Activated naive CD8-positive, alpha-beta T cell treated with anti-CD3 and anti-CD28 coated beads, Interleukin-2, amount 10 ng/mL, durations not matched to agents 7 days and 5 days (primary cell): ENCODE data around the gene XRCC1. TPM values are rescaled to one million over a fixed set of nuclear protein-coding genes. Genes with fewer than 3 reads are reported as not detected.
"Not testable (repeated sequence)": the region's sequence is repeated elsewhere in the genome, so short reads cannot be mapped to it uniquely, and the experiment has no call there.

Source experiments
- ATAC-seq: fragments of 150-1000 bp; cut with Tn5 transposase; one replicate; pipeline ENCODE4 v1.10.0; 2021; ENCODE audit warnings: low read depth, moderate library complexity
- POLR2A ChIA-PET: fragments of 350-600 bp; sonication (Branson Sonifier 250); formaldehyde crosslinking; loops from one replicate; lab custom pipeline; 2021; ENCODE audit warnings: antibody characterized with exemption; lab: Charles Lee
- DNase-seq: peaks from one replicate; pipeline ENCODE4 v3.0.0; 2021
- H3K27ac Mint-ChIP-seq: one replicate; pipeline ENCODE4 v1.8.0; 2022; ENCODE audit warnings: mild to moderate bottlenecking, mixed read lengths
- H3K27me3 Mint-ChIP-seq: one replicate; pipeline ENCODE4 v1.8.0; 2022; ENCODE audit warnings: mild to moderate bottlenecking, moderate library complexity, mixed read lengths
- H3K36me3 Mint-ChIP-seq: one replicate; pipeline ENCODE4 v1.8.0; 2021; ENCODE audit warnings: mild to moderate bottlenecking, mixed read lengths
- H3K4me1 Mint-ChIP-seq: one replicate; pipeline ENCODE4 v1.8.0; 2021; ENCODE audit warnings: mixed read lengths
- H3K4me3 Mint-ChIP-seq: one replicate; pipeline ENCODE4 v1.8.0; 2022; ENCODE audit warnings: mild to moderate bottlenecking, moderate library complexity, mixed read lengths
- H3K9me3 Mint-ChIP-seq: one replicate; pipeline ENCODE4 v1.8.0; 2021; ENCODE audit warnings: mixed read lengths
- total RNA-seq, 2 experiments: library from RNA; stranded (reverse); gene quantifications; one replicate each; pipeline ENCODE4 v1.2.3, GENCODE V29; 2021

The XRCC1 gene
- total RNA-seq, 2 experiments from 2014 or later: 40.0 to 43.2 TPM

GRCh38 chr19:43525836-43526771 lies 49.2 kb downstream of the XRCC1 start:
- H3K27ac Mint-ChIP-seq: peak overlapping the region; percentile 82
- POLR2A ChIA-PET: interaction anchor here (1.0 to 2.9 kb wide), 9 partner anchors 9 to 87 kb away, joined by 3 to 25 read pairs (median 7); partner anchors contain the start of genes IRGQ, PHLDB3 and ZNF576
- peaks cover 18% of the 10 kb centered on the region for H3K4me1 Mint-ChIP-seq

GRCh38 chr19:43524922-43525835 lies 50.1 kb downstream of the XRCC1 start:
- peak overlapping the region; percentile 82 for H3K27ac Mint-ChIP-seq
- peak; percentile 57 for ATAC-seq
- peaks cover 3% of the 10 kb centered on the region for H3K36me3 Mint-ChIP-seq
- peak overlapping the region; percentile 80 for H3K4me3 Mint-ChIP-seq
- DNase-seq: peak; percentile 53
- no peaks in the 10 kb centered on the region for H3K27me3 Mint-ChIP-seq
- POLR2A ChIA-PET: interaction anchor here (0.5 to 2.9 kb wide), 13 partner anchors 8 to 121 kb away, joined by 3 to 25 read pairs (median 5); partner anchors contain the start of genes IRGQ, PHLDB3, ZNF575 and ZNF576
- H3K4me1 Mint-ChIP-seq: peaks cover 18% of the 10 kb centered on the region
- H3K9me3 Mint-ChIP-seq: no peaks in the 10 kb centered on the region

More at GRCh38 chr19:43525836-43526771, 49.2 kb downstream of the XRCC1 start:
- no peaks in the 10 kb centered on the region for H3K27me3 Mint-ChIP-seq
- ATAC-seq (no peak), DNase-seq (peak; percentile 53)
- no peaks in the 10 kb centered on the region for H3K9me3 Mint-ChIP-seq
- H3K36me3 Mint-ChIP-seq: peaks cover 3% of the 10 kb centered on the region
- peak overlapping the region; percentile 80 for H3K4me3 Mint-ChIP-seq

DNA sequence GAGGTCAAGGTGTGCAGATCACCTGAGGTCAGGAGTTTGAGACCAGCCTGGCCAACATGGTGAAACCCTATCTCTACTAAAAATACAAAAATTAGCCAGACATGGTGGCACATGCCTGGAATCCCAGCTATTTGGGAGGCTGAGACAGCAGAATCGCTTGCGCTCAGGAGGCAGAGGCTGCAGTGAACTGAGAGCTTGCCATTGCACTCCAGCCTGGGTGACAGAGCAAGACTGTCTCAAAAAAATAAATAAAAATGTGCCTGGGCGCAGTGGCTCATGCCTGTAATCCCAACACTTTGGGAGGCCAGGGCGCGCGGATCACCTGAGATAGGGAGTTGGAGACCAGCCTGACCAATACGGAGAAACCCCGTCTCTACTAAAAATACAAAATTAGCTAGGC lies 51.6 kb downstream of the XRCC1 start:
- not testable (repeated sequence) for H3K4me3 Mint-ChIP-seq, H3K27me3 Mint-ChIP-seq, DNase-seq, H3K9me3 Mint-ChIP-seq, ATAC-seq, H3K27ac Mint-ChIP-seq, H3K36me3 Mint-ChIP-seq
- H3K4me1 Mint-ChIP-seq: peaks cover 22% of the 10 kb centered on the region
- POLR2A ChIA-PET: interaction anchor here (1.6 kb wide), 1 partner anchor 63 kb away, joined by 5 read pairs; no protein-coding TSS in a partner anchor

DNA sequence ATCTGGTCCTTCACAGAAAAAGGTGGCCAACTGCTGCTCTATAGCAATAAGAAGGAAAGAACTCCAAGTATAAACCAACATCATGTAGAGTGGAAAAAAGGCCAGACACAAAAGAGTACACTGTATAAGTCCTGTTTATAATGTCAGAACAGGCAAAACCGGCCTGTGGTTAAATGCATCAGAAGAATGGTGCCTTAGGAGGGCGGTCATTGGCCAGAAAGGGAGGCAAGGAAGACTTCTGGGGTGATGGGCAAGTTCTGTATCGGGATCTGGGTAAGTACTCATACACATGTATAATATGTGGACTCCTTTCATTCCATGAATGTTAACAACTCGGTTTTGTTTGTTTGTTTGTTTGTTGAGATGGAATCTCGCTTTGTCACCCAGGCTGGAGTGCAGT lies 52.4 kb downstream of the XRCC1 start:
- Mint-ChIP-seq H3K4me3 (no peak overlapping the region), H3K27me3 (no peaks in the 10 kb centered on the region), H3K27ac (peak overlapping the region; percentile 52), H3K4me1 (peaks cover 21% of the 10 kb centered on the region), H3K36me3 (peaks cover 6% of the 10 kb centered on the region), H3K9me3 (no peaks in the 10 kb centered on the region)
- DNase-seq (no peak), ATAC-seq (no peak)
- POLR2A ChIA-PET: no interaction called here

- H3K27ac Mint-ChIP-seq: no peak overlapping the region
- H3K9me3 Mint-ChIP-seq: no peaks in the 10 kb centered on the region
- no peak overlapping the region for H3K4me3 Mint-ChIP-seq
- ATAC-seq (peak; percentile 58), DNase-seq (peak; percentile 77)
- H3K36me3 Mint-ChIP-seq: peaks cover 8% of the 10 kb centered on the region
- no peaks in the 10 kb centered on the region for H3K27me3 Mint-ChIP-seq
- peaks cover 10% of the 10 kb centered on the region for H3K4me1 Mint-ChIP-seq
- POLR2A ChIA-PET: interaction anchor here (0.7 to 4.0 kb wide), 5 partner anchors 9 to 74 kb away, joined by 3 to 31 read pairs (median 3); partner anchors contain the start of gene ZNF575
Measured at GRCh38 chr19:43519436-43520088, 55.8 kb downstream of the XRCC1 start.

- no peak for DNase-seq
- Mint-ChIP-seq H3K27me3 (no peaks in the 10 kb centered on the region), H3K4me3 (no peak overlapping the region), H3K4me1 (peaks cover 8% of the 10 kb centered on the region), H3K27ac (no peak overlapping the region), H3K36me3 (peaks cover 12% of the 10 kb centered on the region), H3K9me3 (no peaks in the 10 kb centered on the region)
- POLR2A ChIA-PET: interaction anchor here (4.0 kb wide), 1 partner anchor 70 kb away, joined by 31 read pairs; no protein-coding TSS in a partner anchor
- no peak for ATAC-seq
Measured at GRCh38 chr19:43518051-43518450, 57.3 kb downstream of the XRCC1 start.

DNA sequence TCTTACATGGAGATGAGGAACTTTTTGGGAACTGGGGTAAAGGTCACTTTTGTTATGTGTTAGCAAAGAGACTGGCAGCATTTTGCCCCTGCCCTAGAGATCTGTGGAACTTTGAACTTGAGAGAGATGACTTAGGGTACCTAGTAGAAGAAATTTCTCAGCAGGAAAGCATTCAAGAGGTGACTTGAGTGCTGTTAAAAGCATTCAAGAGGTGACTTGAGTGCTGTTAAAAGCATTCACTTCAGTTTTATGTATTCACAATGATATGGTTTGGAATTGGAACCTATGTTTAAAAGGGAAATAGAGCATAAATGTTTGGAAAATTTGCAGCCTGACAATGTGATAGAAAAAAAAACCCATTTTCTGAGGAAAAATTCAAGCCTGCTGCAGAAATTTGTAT lies 62.9 kb downstream of the XRCC1 start:
- peaks cover 22% of the 10 kb centered on the region for H3K36me3 Mint-ChIP-seq
- H3K27me3 Mint-ChIP-seq, H3K4me1 Mint-ChIP-seq, ATAC-seq, H3K4me3 Mint-ChIP-seq, DNase-seq, H3K27ac Mint-ChIP-seq, H3K9me3 Mint-ChIP-seq, POLR2A ChIA-PET: not testable (repeated sequence)

DNA sequence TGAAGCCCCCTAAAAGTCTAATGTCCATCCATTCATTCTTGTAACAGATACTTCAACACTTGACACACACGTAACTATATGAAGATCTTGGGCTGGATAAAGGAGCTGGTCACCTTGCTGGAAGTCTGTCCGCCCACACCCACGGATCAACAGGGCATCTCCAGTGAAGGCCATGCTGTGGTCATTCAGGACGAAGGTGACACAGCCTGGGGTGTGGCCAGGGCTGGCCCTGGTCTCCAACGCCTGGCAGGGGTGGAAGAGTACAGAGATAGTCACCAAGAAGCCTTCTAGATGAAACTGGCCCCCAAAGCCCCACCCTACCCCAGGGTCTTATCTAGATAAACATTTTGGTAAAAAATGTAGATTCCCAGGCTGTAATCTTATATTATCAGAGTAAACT lies 64.0 kb downstream of the XRCC1 start:
- Mint-ChIP-seq H3K4me1 (peaks cover 4% of the 10 kb centered on the region), H3K36me3 (peaks cover 22% of the 10 kb centered on the region), H3K4me3 (no peak overlapping the region), H3K27me3 (no peaks in the 10 kb centered on the region), H3K9me3 (no peaks in the 10 kb centered on the region), H3K27ac (no peak overlapping the region)
- no peak for DNase-seq
- no peak for ATAC-seq
- POLR2A ChIA-PET: no interaction called here

- ATAC-seq (no peak), DNase-seq (no peak)
- Mint-ChIP-seq H3K36me3 (peaks cover 22% of the 10 kb centered on the region), H3K27me3 (no peaks in the 10 kb centered on the region), H3K4me3 (no peak overlapping the region), H3K27ac (no peak overlapping the region), H3K9me3 (no peaks in the 10 kb centered on the region), H3K4me1 (peaks cover 4% of the 10 kb centered on the region)
- POLR2A ChIA-PET: no interaction called here
Measured at GRCh38 chr19:43510713-43511112, 64.6 kb downstream of the XRCC1 start.

DNA sequence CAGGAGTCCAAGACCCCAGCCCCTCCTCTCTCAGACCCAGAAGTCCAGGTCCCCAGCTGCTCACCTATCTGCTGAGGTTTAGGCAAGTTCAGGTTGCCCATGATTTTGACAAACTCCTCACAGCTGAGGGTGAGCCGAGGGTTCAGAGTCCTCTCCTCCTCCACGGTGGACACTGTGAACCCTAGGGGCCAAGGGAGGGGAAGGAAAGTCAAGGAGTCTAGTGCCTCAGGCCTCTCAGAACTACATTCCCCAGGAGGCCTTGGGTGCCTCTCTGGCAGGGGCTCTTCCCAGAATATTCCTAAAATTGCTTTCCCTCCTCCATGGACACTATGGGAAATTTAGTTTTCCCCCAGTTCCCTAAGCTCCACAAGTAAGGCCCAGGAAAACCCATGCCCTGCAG lies 67.4 kb downstream of the XRCC1 start:
- ATAC-seq (no peak), DNase-seq (no peak)
- Mint-ChIP-seq H3K4me3 (no peak overlapping the region), H3K9me3 (no peaks in the 10 kb centered on the region), H3K27me3 (no peaks in the 10 kb centered on the region), H3K27ac (no peak overlapping the region), H3K36me3 (peaks cover 18% of the 10 kb centered on the region), H3K4me1 (peaks cover 17% of the 10 kb centered on the region)
- POLR2A ChIA-PET: no interaction called here

DNA sequence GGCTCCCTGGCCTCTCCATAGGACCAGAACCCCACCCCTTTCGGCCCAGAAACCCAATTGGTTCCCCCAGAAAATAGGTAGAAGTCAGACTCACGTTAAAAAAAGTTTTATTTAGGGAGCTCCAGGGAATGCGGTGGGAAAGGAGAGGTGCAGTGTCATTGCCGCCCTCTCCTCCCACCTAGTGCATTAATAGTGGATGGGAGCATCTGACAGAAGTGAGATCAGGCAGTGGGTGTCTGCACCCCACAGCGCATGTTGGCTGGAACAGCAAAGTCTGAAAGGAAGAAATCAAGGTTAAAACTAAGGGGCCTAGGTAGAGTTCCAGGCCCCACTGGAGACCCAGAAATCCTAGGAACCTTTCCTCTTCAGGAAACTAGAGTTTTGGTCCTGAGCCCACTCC lies 68.7 kb downstream of the XRCC1 start:
- no peak for DNase-seq
- peaks cover 14% of the 10 kb centered on the region for H3K36me3 Mint-ChIP-seq
- POLR2A ChIA-PET: no interaction called here
- no peaks in the 10 kb centered on the region for H3K27me3 Mint-ChIP-seq
- H3K27ac Mint-ChIP-seq: no peak overlapping the region
- no peaks in the 10 kb centered on the region for H3K9me3 Mint-ChIP-seq
- H3K4me3 Mint-ChIP-seq: no peak overlapping the region
- peaks cover 19% of the 10 kb centered on the region for H3K4me1 Mint-ChIP-seq
- no peak for ATAC-seq

GRCh38 chr19:43505941-43506340 lies 69.4 kb downstream of the XRCC1 start:
- ATAC-seq: no peak
- peak overlapping the region; percentile 60 for H3K27ac Mint-ChIP-seq
- H3K4me3 Mint-ChIP-seq: no peak overlapping the region
- H3K9me3 Mint-ChIP-seq: no peaks in the 10 kb centered on the region
- H3K27me3 Mint-ChIP-seq: no peaks in the 10 kb centered on the region
- no peak for DNase-seq
- POLR2A ChIA-PET: interaction anchor here (1.0 to 3.4 kb wide), 2 partner anchors 67 to 89 kb away, joined by 3 to 19 read pairs; no protein-coding TSS in a partner anchor
- H3K4me1 Mint-ChIP-seq: peaks cover 19% of the 10 kb centered on the region
- H3K36me3 Mint-ChIP-seq: peaks cover 12% of the 10 kb centered on the region
